DND-41 (cell line): ENCODE data around the gene UNC13B.

Source experiments
- ATAC-seq: fragments of 200-7000 bp; cut with Tn5 transposase; 3 replicates; pipeline ENCODE4 v1.9.1; 2021; ENCODE audit warnings: low read depth; ENCODE audit not compliant: insufficient read depth
- DNase-seq: peaks from one replicate; pipeline ENCODE4 v3.0.0-alpha.2; 2020
- H2AFZ ChIP-seq: 2 replicates; pipeline ENCODE4 v1.6.0; 2012; ENCODE audit warnings: low read depth, low read length
- H3K27ac ChIP-seq: 2 replicates; pipeline ENCODE4 v1.5.1; 2012; ENCODE audit warnings: low read length, inconsistent platforms
- H3K27me3 ChIP-seq: fragments of 200-600 bp; sonication (generic); 2 replicates; pipeline ENCODE4 v1.6.0; 2012; ENCODE audit warnings: low read length, mild to moderate bottlenecking, inconsistent platforms; ENCODE audit not compliant: insufficient read depth, poor library complexity
- H3K36me3 ChIP-seq: 2 replicates; pipeline ENCODE4 v1.5.1; 2012; ENCODE audit warnings: low read length, inconsistent platforms; ENCODE audit not compliant: insufficient read depth
- H3K4me1 ChIP-seq: 2 replicates; pipeline ENCODE4 v1.5.1; 2012; ENCODE audit warnings: mild to moderate bottlenecking, low read length; ENCODE audit not compliant: insufficient read depth
- H3K4me2 ChIP-seq: 2 replicates; pipeline ENCODE4 v1.6.0; 2012; ENCODE audit warnings: mild to moderate bottlenecking, moderate library complexity, low read length, inconsistent platforms; ENCODE audit not compliant: insufficient read depth
- H3K4me3 ChIP-seq, 2 experiments: fragments of 200-600 bp in 1 of 2; shearing (Covaris generic) in 1 of 2; 2 replicates each; pipeline ENCODE4 v1.5.1; 2012 to 2016; ENCODE audit warnings: inconsistent platforms in 2 of 2, low read length in 2 of 2, mild to moderate bottlenecking in 2 of 2, low read depth in 1 of 2, moderate library complexity in 1 of 2
- H3K79me2 ChIP-seq: 2 replicates; pipeline ENCODE4 v1.6.0; 2012; ENCODE audit warnings: low read length, inconsistent platforms; ENCODE audit not compliant: insufficient read depth
- H3K9ac ChIP-seq: 2 replicates; pipeline ENCODE4 v1.6.0; 2012; ENCODE audit warnings: low read depth, mild to moderate bottlenecking, inconsistent platforms, low read length, moderate library complexity
- H3K9me3 ChIP-seq: 2 replicates; pipeline ENCODE4 v1.5.1; 2012; ENCODE audit warnings: low read length, moderate library complexity, mild to moderate bottlenecking, inconsistent platforms; ENCODE audit not compliant: insufficient read depth, severe bottlenecking
- H4K20me1 ChIP-seq: 2 replicates; pipeline ENCODE4 v1.6.0; 2012; ENCODE audit warnings: low read length; ENCODE audit not compliant: insufficient read depth
- CTCF ChIP-seq: IDR thresholded peaks from 2 replicates; pipeline ENCODE4 v1.5.1; 2012; ENCODE audit warnings: borderline replicate concordance, low read length, moderate library complexity, mild to moderate bottlenecking; ENCODE audit not compliant: poor library complexity, severe bottlenecking; ENCODE audit errors: extremely low read depth
- EZH2 ChIP-seq: IDR thresholded peaks from 3 replicates; pipeline ENCODE4 v1.6.1; 2012; ENCODE audit warnings: borderline replicate concordance, low read depth, mild to moderate bottlenecking, moderate library complexity, low read length, inconsistent platforms; ENCODE audit not compliant: severe bottlenecking

UNC13B gene

DNA sequence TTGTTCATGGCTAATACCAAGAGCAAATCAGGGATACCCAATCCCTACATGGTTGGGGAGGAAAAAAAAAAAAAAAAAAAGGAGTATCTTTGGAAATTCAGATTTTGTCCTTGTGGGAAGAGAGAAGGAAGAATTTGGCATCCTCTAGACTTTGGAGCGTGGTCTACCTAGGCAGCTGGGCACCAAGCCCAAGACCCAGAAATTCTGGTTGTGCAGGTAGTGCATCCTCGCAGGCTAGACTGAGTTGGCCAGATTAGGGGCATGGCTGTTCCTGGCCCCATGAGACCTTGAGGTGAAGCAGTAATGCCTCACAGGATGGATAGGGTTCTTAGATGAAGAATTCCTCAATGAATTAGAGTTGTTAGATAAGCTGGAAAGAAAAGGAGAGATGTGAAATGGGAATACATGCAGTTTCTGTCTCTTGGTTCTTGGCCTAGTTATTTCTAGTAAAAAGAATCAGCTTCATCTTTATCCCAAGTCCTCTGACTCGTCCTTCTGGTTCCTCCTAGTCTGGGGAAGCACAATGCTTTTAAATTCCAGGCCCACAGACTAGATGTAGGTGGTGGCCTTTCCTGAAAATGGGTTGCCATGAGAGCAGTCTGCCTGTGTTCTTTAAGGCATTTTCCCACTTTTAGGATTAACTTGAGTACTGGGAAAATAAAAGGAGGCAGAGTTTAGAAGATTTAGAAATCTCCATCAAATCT, 187.6 kb downstream of the UNC13B start:
- Histone ChIP-seq H3K9ac (no peak overlapping the region), H2AFZ (no peak overlapping the region), H3K4me2 (no peak overlapping the region), H3K27ac (no peak overlapping the region), H4K20me1 (no peaks in the 10 kb centered on the region), H3K79me2 (no peaks in the 10 kb centered on the region), H3K4me1 (no peaks in the 10 kb centered on the region), H3K36me3 (no peaks in the 10 kb centered on the region), H3K4me3 (no peak overlapping the region), H3K9me3 (no peaks in the 10 kb centered on the region), H3K27me3 (peaks cover 24% of the 10 kb centered on the region)
- DNase-seq: no peak
- no peak for TF ChIP-seq EZH2
- no peak for TF ChIP-seq CTCF
- ATAC-seq: no peak

DNA sequence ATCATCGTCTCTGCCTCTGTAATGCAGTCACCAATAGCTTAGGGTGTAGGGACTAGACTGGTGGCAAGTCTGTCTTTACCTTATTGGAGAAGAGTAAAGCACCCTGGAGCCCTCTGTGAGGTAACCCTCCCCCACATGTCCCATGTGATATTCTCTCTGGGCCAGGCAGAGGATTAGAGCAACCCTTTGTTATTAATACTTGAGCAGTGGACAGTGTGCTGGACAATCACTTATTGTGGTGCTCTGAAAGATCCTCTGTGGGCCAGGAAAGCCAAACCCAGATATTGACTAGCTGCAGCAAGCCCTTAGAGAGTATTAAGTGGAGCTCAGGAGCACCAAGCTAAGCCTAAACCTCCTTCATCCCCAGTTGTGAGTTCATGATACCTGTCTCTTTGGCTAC, 188.4 kb downstream of the UNC13B start:
- Histone ChIP-seq H3K9me3 (no peaks in the 10 kb centered on the region), H2AFZ (no peak overlapping the region), H4K20me1 (no peaks in the 10 kb centered on the region), H3K27me3 (peaks cover 24% of the 10 kb centered on the region), H3K4me2 (no peak overlapping the region), H3K27ac (no peak overlapping the region), H3K9ac (no peak overlapping the region), H3K36me3 (no peaks in the 10 kb centered on the region), H3K4me1 (no peaks in the 10 kb centered on the region), H3K79me2 (no peaks in the 10 kb centered on the region), H3K4me3 (no peak overlapping the region)
- DNase-seq (no peak), ATAC-seq (no peak)
- TF ChIP-seq CTCF (no peak), EZH2 (no peak)

DNA sequence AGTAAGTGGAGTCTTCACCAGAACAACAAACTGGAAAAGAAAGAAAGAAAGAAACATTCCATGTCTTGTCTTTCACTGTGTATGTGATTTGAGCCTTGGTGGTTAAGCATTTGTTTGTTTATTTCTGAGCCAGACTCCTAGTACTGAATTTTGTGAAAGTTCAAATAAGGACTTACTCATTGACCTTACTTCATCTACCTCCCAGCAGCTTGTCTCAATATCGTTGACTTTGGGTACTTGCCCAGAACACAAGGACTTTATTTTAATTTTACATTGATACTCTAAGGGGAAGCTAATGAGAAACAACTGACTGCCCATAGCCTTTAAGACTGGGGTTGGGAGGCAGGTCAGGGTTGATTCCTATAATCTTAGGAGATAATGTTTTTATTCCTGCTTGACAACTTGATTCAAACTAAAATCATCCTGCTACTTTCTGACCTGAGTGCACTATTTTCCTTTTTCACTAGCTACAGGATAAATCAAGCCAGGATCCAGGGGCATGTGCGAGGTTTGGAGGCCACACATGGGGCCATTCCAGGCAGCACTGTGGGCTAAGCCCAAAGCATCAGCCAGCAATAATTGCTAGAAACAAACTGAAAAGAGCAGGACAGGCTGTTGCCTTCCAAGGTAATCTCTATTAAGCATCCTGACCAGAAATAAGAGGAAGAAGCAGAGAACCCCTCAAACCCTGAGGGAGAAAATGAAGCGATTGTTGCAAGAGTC, 189.2 kb downstream of the UNC13B start:
- no peak for ATAC-seq

More for the DNA sequence above, 189.2 kb downstream of the UNC13B start:
- Histone ChIP-seq H3K4me3 (no peak overlapping the region), H4K20me1 (no peaks in the 10 kb centered on the region), H2AFZ (no peak overlapping the region), H3K4me2 (no peak overlapping the region), H3K9ac (no peak overlapping the region), H3K9me3 (no peaks in the 10 kb centered on the region), H3K36me3 (no peaks in the 10 kb centered on the region), H3K79me2 (no peaks in the 10 kb centered on the region), H3K27ac (no peak overlapping the region), H3K4me1 (no peaks in the 10 kb centered on the region), H3K27me3 (peaks cover 23% of the 10 kb centered on the region)
- DNase-seq: no peak
- TF ChIP-seq EZH2 (no peak), CTCF (no peak)
